Esophagus muscularis mucosa (tissue), 3 donors: ENCODE data around the gene CMTM8.

Experiments
- POLR2A ChIP-seq: fragments of 450-650 bp; IDR thresholded peaks from one replicate; pipeline ENCODE4 v1.6.1; 2017; ENCODE audit warnings: antibody characterized with exemption, moderate library complexity, mild to moderate bottlenecking, low read depth
- POLR2AphosphoS5 ChIP-seq, 2 donors: sonication (generic); formaldehyde crosslinking; IDR thresholded peaks; one replicate each; pipeline ENCODE4 v1.6.1; 2017; ENCODE audit warnings: antibody characterized with exemption in 2 of 2
- TF ChIP-seq, protein P1 (sequence below), 3 experiments: fragments of 200-600 bp in 2 of 3; fragments of 450-650 bp in 1 of 3; sonication (generic) in 2 of 3; IDR thresholded peaks; one replicate each; pipeline ENCODE4 v1.5.1; 2017 to 2019; ENCODE audit warnings: antibody characterized with exemption in 3 of 3, mild to moderate bottlenecking in 2 of 3, moderate library complexity in 1 of 3

DNA sequence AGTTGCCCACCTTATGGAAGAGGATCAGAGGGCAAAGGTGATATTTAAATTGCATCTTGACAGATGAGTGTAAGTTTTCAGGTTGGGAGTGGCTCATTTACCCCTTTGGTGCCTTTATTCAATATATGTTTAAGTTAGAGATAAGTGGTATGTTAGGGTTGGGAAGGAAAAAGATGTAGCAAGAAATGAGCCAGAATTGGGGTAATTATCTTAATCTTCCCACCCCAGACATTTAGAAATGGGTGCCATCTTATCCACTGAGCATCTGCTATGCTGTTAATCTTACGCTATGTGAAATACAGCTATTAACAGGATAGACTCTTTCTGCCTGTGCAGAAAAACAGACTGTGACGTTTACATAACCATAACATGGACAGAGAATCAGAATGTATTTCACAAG is 159.5 kb downstream of the CMTM8 start:
- TF ChIP-seq, protein P1, sequence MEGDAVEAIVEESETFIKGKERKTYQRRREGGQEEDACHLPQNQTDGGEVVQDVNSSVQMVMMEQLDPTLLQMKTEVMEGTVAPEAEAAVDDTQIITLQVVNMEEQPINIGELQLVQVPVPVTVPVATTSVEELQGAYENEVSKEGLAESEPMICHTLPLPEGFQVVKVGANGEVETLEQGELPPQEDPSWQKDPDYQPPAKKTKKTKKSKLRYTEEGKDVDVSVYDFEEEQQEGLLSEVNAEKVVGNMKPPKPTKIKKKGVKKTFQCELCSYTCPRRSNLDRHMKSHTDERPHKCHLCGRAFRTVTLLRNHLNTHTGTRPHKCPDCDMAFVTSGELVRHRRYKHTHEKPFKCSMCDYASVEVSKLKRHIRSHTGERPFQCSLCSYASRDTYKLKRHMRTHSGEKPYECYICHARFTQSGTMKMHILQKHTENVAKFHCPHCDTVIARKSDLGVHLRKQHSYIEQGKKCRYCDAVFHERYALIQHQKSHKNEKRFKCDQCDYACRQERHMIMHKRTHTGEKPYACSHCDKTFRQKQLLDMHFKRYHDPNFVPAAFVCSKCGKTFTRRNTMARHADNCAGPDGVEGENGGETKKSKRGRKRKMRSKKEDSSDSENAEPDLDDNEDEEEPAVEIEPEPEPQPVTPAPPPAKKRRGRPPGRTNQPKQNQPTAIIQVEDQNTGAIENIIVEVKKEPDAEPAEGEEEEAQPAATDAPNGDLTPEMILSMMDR (IDR thresholded peaks at IDR 0.05): no peak
- TF ChIP-seq POLR2AphosphoS5 (IDR thresholded peaks at IDR 0.05) (no peak), POLR2A (no peak)
